Measurements from ENCODE around the gene STON1.

- TF ChIP-seq, protein P1, sequence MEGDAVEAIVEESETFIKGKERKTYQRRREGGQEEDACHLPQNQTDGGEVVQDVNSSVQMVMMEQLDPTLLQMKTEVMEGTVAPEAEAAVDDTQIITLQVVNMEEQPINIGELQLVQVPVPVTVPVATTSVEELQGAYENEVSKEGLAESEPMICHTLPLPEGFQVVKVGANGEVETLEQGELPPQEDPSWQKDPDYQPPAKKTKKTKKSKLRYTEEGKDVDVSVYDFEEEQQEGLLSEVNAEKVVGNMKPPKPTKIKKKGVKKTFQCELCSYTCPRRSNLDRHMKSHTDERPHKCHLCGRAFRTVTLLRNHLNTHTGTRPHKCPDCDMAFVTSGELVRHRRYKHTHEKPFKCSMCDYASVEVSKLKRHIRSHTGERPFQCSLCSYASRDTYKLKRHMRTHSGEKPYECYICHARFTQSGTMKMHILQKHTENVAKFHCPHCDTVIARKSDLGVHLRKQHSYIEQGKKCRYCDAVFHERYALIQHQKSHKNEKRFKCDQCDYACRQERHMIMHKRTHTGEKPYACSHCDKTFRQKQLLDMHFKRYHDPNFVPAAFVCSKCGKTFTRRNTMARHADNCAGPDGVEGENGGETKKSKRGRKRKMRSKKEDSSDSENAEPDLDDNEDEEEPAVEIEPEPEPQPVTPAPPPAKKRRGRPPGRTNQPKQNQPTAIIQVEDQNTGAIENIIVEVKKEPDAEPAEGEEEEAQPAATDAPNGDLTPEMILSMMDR (conservative IDR thresholded peaks at IDR 0.05), result peak; percentile 4
- no peak for TF ChIP-seq ZFX (IDR thresholded peaks at IDR 0.05)
These were observed 36.8 kb downstream of the STON1 start for GRCh38 chr2:48566592-48567310.
